Fibroblast of the aortic adventitia (primary cell): Measurements from ENCODE around the gene NEURL3. TPM values are rescaled to one million over a fixed set of nuclear protein-coding genes. Genes with fewer than 3 reads are reported as not detected.

Source experiments
- DNase-seq: peaks from one replicate; pipeline ENCODE4 v3.0.0-alpha.2; 2010; ENCODE audit warnings: low read depth
- H3K4me3 ChIP-seq: 2 replicates; pipeline ENCODE4 v1.5.1; 2011; ENCODE audit warnings: low read depth, mild to moderate bottlenecking, control low read depth, low read length, moderate library complexity
- CTCF ChIP-seq: IDR thresholded peaks from 2 replicates; pipeline ENCODE4 v1.5.1; 2011; ENCODE audit warnings: mild to moderate bottlenecking, low read length, control low read depth, inconsistent platforms; ENCODE audit not compliant: insufficient read depth
- total RNA-seq: library from RNA; depleted of rRNA; stranded (reverse); fragments of >200 nt; gene quantifications from 2 replicates; pipeline ENCODE4 v1.2.3, GENCODE V29; 2012; ENCODE audit warnings: low replicate concordance

NEURL3 gene
- total RNA-seq, 1 donor: not detected

- no peak for TF ChIP-seq CTCF
- no peak for DNase-seq
- no peak overlapping the region for H3K4me3 ChIP-seq
Measured at GRCh38 chr2:96503637-96504243, 1.4 kb downstream of the NEURL3 start.

GRCh38 chr2:96502891-96503636 is 2.1 kb downstream of the NEURL3 start:
- no peak for TF ChIP-seq CTCF
- DNase-seq: no peak
- H3K4me3 ChIP-seq: no peak overlapping the region

GRCh38 chr2:96501886-96502810 is 3.0 kb downstream of the NEURL3 start:
- TF ChIP-seq CTCF: no peak
- no peak overlapping the region for H3K4me3 ChIP-seq
- DNase-seq: no peak

- H3K4me3 ChIP-seq: no peak overlapping the region
- no peak for TF ChIP-seq CTCF
- DNase-seq: no peak
Measured at GRCh38 chr2:96501471-96501874, 3.7 kb downstream of the NEURL3 start.

GRCh38 chr2:96500385-96501066 is 4.6 kb downstream of the NEURL3 start:
- no peak for DNase-seq
- no peak for TF ChIP-seq CTCF
- H3K4me3 ChIP-seq: no peak overlapping the region
